ENCODE results near the gene ABCG2. TPM values are rescaled to one million over a fixed set of nuclear protein-coding genes. Genes with fewer than 3 reads are reported as not detected.
"Not testable (repeated sequence)": the region's sequence is repeated elsewhere in the genome, so short reads cannot be mapped to it uniquely, and the experiment has no call there.

ABCG2 gene
- total RNA-seq, 2 experiments from 2014 or later, result 0.25 to 0.54 TPM

DNA sequence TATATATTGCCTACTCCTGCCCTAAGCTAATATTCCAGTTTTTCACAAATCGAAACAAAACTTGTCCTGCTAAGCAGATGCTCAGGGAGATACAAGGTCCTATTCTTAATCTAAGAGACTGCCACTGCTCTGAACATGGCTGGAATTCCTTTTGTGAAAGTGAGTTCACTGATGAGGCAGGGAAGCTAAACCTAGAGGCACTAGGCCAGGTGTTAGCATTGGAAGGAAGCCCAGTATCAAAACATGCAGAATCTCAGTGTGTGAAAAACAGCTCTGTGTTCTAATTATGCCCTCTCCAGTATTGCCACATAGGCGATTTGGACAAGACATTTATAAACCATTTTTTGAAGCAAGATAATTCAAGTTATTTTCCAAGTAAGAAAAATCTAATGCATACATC is 47.6 kb downstream of the ABCG2 start:
- Mint-ChIP-seq H3K4me3 (no peak overlapping the region), H3K9me3 (no peaks in the 10 kb centered on the region), H3K36me3 (ENCODE audit: low read depth) (no peaks in the 10 kb centered on the region), H3K4me1 (ENCODE audit: low read depth) (peaks cover 2% of the 10 kb centered on the region), H3K27me3 (no peaks in the 10 kb centered on the region), H3K27ac (no peak overlapping the region)
- ChIA-PET CTCF (interaction anchor here (1.7 kb wide), 1 partner anchor 101 kb away, joined by 8 read pairs; no protein-coding TSS in a partner anchor), POLR2A (no interaction called here)
- TF ChIP-seq, protein P1, sequence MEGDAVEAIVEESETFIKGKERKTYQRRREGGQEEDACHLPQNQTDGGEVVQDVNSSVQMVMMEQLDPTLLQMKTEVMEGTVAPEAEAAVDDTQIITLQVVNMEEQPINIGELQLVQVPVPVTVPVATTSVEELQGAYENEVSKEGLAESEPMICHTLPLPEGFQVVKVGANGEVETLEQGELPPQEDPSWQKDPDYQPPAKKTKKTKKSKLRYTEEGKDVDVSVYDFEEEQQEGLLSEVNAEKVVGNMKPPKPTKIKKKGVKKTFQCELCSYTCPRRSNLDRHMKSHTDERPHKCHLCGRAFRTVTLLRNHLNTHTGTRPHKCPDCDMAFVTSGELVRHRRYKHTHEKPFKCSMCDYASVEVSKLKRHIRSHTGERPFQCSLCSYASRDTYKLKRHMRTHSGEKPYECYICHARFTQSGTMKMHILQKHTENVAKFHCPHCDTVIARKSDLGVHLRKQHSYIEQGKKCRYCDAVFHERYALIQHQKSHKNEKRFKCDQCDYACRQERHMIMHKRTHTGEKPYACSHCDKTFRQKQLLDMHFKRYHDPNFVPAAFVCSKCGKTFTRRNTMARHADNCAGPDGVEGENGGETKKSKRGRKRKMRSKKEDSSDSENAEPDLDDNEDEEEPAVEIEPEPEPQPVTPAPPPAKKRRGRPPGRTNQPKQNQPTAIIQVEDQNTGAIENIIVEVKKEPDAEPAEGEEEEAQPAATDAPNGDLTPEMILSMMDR (IDR thresholded peaks at IDR 0.05), result no peak
- ATAC-seq, result no peak
- DNase-seq, result no peak
- intact Hi-C loops (cut with micrococcal nuclease), result no loop called here

DNA sequence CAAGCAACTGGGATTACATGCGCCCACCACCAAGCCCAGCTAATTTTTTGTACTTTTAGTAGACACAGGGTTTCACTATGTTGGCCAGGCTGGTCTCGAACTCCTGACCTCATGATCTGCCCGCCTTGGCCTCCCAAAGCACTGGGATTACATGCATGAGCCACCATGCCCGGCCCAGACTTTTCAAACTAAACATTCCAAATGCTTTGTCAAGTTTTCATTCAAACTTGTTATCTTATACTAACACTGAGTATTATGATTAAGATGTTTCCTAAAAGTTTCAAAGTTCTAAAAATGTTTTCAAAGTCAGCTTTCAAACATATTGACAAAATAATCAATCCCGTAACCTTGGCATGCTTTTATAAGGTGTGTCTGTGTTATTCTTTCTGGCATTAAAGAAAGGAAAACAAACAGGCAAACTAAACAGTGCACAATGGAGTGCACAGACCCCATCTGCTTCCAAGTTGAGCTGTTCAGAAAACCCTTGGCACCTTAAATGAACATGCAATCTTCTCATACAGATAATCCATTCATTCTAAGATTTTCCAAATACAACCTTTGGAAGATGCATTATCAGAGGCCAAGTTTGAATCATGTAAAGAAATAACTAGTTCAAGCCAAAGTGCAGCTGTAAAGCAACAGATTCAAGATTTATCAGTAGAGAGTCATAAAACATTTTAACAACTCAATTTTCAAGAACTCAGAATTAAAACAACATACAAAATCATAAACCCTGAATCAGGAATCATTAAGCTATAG is 49.1 kb downstream of the ABCG2 start:
- H3K4me1 Mint-ChIP-seq (ENCODE audit: low read depth), result peaks cover 2% of the 10 kb centered on the region
- no peak overlapping the region for H3K27ac Mint-ChIP-seq
- DNase-seq (no peak), ATAC-seq (no peak)
- intact Hi-C loops (cut with micrococcal nuclease), result no loop called here
- ChIA-PET CTCF (interaction anchor here (1.7 kb wide), 1 partner anchor 76 kb away, joined by 4 read pairs; no protein-coding TSS in a partner anchor), POLR2A (no interaction called here)
- H3K4me3 Mint-ChIP-seq, result no peak overlapping the region
- H3K27me3 Mint-ChIP-seq, result no peaks in the 10 kb centered on the region
- H3K9me3 Mint-ChIP-seq, result no peaks in the 10 kb centered on the region
- H3K36me3 Mint-ChIP-seq (ENCODE audit: low read depth), result no peaks in the 10 kb centered on the region
- TF ChIP-seq, protein P1 (IDR thresholded peaks at IDR 0.05), result no peak

DNA sequence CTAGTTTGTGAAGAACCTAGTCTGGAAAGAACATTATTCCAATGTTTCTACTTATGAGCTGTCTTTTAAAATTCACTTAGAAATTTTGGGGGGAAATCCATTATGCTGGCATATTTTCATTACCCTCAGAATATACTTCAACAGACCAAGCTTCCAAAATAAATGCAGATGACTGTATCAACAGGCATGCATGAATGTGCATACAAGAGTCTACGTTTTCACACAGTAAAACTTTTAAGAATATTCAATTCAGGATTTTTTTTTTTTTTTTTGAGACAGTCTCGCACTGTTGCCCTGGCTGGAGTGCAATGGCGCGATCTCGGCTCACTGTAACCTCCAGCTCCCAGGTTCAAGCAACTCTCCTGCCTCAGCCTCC is 49.7 kb downstream of the ABCG2 start:
- ATAC-seq, result no peak
- CTCF ChIA-PET, result interaction anchor here (1.7 kb wide), 1 partner anchor 76 kb away, joined by 4 read pairs; no protein-coding TSS in a partner anchor
- peaks cover 2% of the 10 kb centered on the region for H3K4me1 Mint-ChIP-seq (ENCODE audit: low read depth)
- intact Hi-C loops (cut with micrococcal nuclease), result no loop called here
- no peaks in the 10 kb centered on the region for H3K9me3 Mint-ChIP-seq
- no peaks in the 10 kb centered on the region for H3K36me3 Mint-ChIP-seq (ENCODE audit: low read depth)
- no peaks in the 10 kb centered on the region for H3K27me3 Mint-ChIP-seq
- no peak for DNase-seq
- H3K4me3 Mint-ChIP-seq, result no peak overlapping the region
- TF ChIP-seq, protein P1 (IDR thresholded peaks at IDR 0.05), result no peak
- no peak overlapping the region for H3K27ac Mint-ChIP-seq
- POLR2A ChIA-PET, result no interaction called here

DNA sequence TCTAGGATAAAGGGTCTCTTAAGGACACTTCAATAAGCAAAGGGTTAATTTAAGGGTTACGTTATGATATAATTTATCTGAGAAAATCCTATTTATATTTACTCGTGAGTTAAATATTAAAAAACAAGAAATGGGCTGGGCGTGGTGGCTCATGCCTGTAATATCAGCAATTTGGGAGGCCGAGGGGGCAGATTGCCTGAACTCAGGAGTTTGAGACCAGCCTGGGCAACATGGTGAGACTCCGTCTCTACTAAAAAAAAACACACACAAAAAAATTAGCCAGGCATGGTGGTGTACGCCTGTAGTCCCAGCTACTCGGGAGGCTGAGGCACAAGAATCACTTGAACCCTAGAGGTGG is 50.4 kb downstream of the ABCG2 start:
- H3K36me3 Mint-ChIP-seq (ENCODE audit: low read depth); H3K9me3 Mint-ChIP-seq; H3K4me3 Mint-ChIP-seq; H3K4me1 Mint-ChIP-seq (ENCODE audit: low read depth); ATAC-seq; DNase-seq; POLR2A ChIA-PET; H3K27ac Mint-ChIP-seq; CTCF ChIA-PET; intact Hi-C loops (cut with micrococcal nuclease); H3K27me3 Mint-ChIP-seq: not testable (repeated sequence)

DNA sequence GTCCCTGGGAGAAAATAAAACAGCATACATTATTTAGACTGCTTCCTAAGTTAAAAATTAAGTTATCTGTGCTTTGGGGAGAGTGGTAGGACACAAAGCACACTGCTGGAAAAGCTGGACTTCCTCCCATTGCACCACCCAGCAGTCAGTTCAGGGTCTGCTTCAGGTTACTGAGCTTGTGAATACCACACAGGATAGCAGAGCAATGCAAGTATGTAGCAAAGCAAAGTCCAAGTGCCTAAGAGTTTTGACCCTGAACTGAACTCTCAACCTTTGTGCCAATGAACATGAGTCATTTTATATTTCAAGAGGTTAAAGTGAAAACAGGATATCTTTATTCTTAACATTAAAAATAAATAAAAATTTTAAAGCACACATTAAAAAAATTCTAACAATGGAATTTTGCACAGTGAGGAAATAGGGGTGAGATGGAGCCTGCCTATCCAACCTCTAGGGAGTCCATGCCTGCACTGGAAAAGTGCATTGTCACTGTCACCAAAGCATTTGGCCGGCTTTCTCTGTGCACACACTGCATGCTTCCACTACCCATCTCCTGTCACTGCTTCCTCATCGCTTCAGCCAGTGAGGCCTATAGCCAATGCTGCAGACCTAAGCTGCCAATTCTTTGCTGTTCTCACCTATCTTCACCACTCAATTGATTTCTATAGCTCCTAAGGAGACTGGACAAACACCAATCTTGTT is 50.9 kb downstream of the ABCG2 start:
- TF ChIP-seq, protein P1 (IDR thresholded peaks at IDR 0.05), result no peak
- H3K27me3 Mint-ChIP-seq, result peaks cover 2% of the 10 kb centered on the region

More for the DNA sequence above, 50.9 kb downstream of the ABCG2 start:
- Mint-ChIP-seq H3K36me3 (ENCODE audit: low read depth) (no peaks in the 10 kb centered on the region), H3K27ac (no peak overlapping the region), H3K4me3 (no peak overlapping the region), H3K4me1 (ENCODE audit: low read depth) (peaks cover 2% of the 10 kb centered on the region), H3K9me3 (no peaks in the 10 kb centered on the region)
- ChIA-PET CTCF (no interaction called here), POLR2A (no interaction called here)
- ATAC-seq (no peak), DNase-seq (no peak)
- intact Hi-C loops (cut with micrococcal nuclease), result no loop called here
